ENCODE measurements around the gene OPHN1.
"Not testable (repeated sequence)": the region's sequence is repeated elsewhere in the genome, so short reads cannot be mapped to it uniquely, and the experiment has no call there.

The OPHN1 gene

GRCh38 chrX:68421636-68422035, 11.7 kb downstream of the OPHN1 start:
- no peak for DNase-seq

- DNase-seq = no peak
Observed at GRCh38 chrX:68420559-68420958, 12.7 kb downstream of the OPHN1 start.

GRCh38 chrX:68419975-68420374, 13.3 kb downstream of the OPHN1 start:
- DNase-seq = no peak

GRCh38 chrX:68417651-68418050, 15.6 kb downstream of the OPHN1 start:
- DNase-seq = no peak

GRCh38 chrX:68416592-68416991, 16.7 kb downstream of the OPHN1 start:
- DNase-seq = no peak

- no peak for DNase-seq
Observed at GRCh38 chrX:68415316-68415715, 18.0 kb downstream of the OPHN1 start.

- no peak for DNase-seq
Observed at GRCh38 chrX:68413254-68413653, 20.0 kb downstream of the OPHN1 start.

GRCh38 chrX:68411729-68412128, 21.6 kb downstream of the OPHN1 start:
- no peak for DNase-seq

GRCh38 chrX:68409194-68409593, 24.1 kb downstream of the OPHN1 start:
- DNase-seq = no peak

GRCh38 chrX:68403522-68403921, 29.8 kb downstream of the OPHN1 start:
- DNase-seq = no peak

GRCh38 chrX:68403038-68403437, 30.3 kb downstream of the OPHN1 start:
- DNase-seq = no peak

GRCh38 chrX:68402094-68402493, 31.2 kb downstream of the OPHN1 start:
- DNase-seq = no peak

GRCh38 chrX:68398291-68398690, 35.0 kb downstream of the OPHN1 start:
- DNase-seq = no peak

- no peak for DNase-seq
Observed at GRCh38 chrX:68396953-68397352, 36.3 kb downstream of the OPHN1 start.

GRCh38 chrX:68389419-68389960, 43.8 kb downstream of the OPHN1 start:
- not testable (repeated sequence) for DNase-seq

GRCh38 chrX:68387776-68388175, 45.5 kb downstream of the OPHN1 start:
- DNase-seq = no peak

GRCh38 chrX:68383540-68383939, 49.8 kb downstream of the OPHN1 start:
- no peak for DNase-seq

- not testable (repeated sequence) for DNase-seq
Observed at GRCh38 chrX:68377579-68377978, 55.7 kb downstream of the OPHN1 start.

GRCh38 chrX:68376373-68376772, 56.9 kb downstream of the OPHN1 start:
- no peak for DNase-seq

- DNase-seq = no peak
Observed at GRCh38 chrX:68375803-68376202, 57.5 kb downstream of the OPHN1 start.

GRCh38 chrX:68372665-68373064, 60.6 kb downstream of the OPHN1 start:
- DNase-seq = no peak

GRCh38 chrX:68369559-68369958, 63.7 kb downstream of the OPHN1 start:
- DNase-seq = no peak

GRCh38 chrX:68365341-68365740, 68.0 kb downstream of the OPHN1 start:
- DNase-seq = no peak

GRCh38 chrX:68363984-68364383, 69.3 kb downstream of the OPHN1 start:
- no peak for DNase-seq

- DNase-seq = no peak
Observed at GRCh38 chrX:68358679-68359078, 74.6 kb downstream of the OPHN1 start.

- no peak for DNase-seq
Observed at GRCh38 chrX:68355629-68355920, 77.7 kb downstream of the OPHN1 start.
